ENCODE results near the gene IRF2BP2. TPM values are rescaled to one million over a fixed set of nuclear protein-coding genes. Genes with fewer than 3 reads are reported as not detected.

The IRF2BP2 gene
- total and polyA plus RNA-seq, 2 of the 13 experiments (the other 11 are each of a cell fraction or from before 2014, with no cell fraction given): 140 to 147 TPM

GRCh38 chr1:234605983-234606783, 3.8 kb downstream of the IRF2BP2 start (continued):
- TF ChIP-seq FUBP1 (CRISPR knock-in tag; IDR thresholded peaks at IDR 0.05; ENCODE audit: borderline replicate concordance) (no peak), U2AF1 (optimal IDR thresholded peaks at IDR 0.05; ENCODE audit: low read depth, low read length) (no peak), ZKSCAN8 (CRISPR knock-in tag; IDR thresholded peaks at IDR 0.05; ENCODE audit: borderline replicate concordance) (0 out of 2 replicates have a peak, but pooled peaks have one; percentile 44), SMAD9 (CRISPR knock-in tag; IDR thresholded peaks at IDR 0.05) (no peak), ZNF747 (CRISPR knock-in tag; IDR thresholded peaks at IDR 0.05; ENCODE audit: borderline replicate concordance) (0 out of 2 replicates have a peak, but pooled peaks have one; percentile 22), BORCS8-MEF2B (CRISPR knock-in tag; IDR thresholded peaks at IDR 0.05) (0 out of 2 replicates have a peak, but pooled peaks have one; percentile 19), IRF9 (CRISPR knock-in tag; IDR thresholded peaks at IDR 0.05; ENCODE audit: borderline replicate concordance) (0 out of 2 replicates have a peak, but pooled peaks have one; percentile 51), ZBTB44 (CRISPR knock-in tag; IDR thresholded peaks at IDR 0.05) (0 out of 2 replicates have a peak, but pooled peaks have one; percentile 18), MED1 (CRISPR knock-in tag; IDR thresholded peaks at IDR 0.05) (peak; percentile 88), HOXA5 (CRISPR knock-in tag; IDR thresholded peaks at IDR 0.05) (peak; percentile 82), RARA (CRISPR knock-in tag; IDR thresholded peaks at IDR 0.05) (peak; percentile 10; the same call in 1 of the 2 replicates), TEF (CRISPR knock-in tag; IDR thresholded peaks at IDR 0.05) (0 out of 2 replicates have a peak, but pooled peaks have one; percentile 22), ZNF546 (CRISPR knock-in tag; conservative IDR thresholded peaks at IDR 0.05) (no peak)
- TF ChIP-seq, protein P1, sequence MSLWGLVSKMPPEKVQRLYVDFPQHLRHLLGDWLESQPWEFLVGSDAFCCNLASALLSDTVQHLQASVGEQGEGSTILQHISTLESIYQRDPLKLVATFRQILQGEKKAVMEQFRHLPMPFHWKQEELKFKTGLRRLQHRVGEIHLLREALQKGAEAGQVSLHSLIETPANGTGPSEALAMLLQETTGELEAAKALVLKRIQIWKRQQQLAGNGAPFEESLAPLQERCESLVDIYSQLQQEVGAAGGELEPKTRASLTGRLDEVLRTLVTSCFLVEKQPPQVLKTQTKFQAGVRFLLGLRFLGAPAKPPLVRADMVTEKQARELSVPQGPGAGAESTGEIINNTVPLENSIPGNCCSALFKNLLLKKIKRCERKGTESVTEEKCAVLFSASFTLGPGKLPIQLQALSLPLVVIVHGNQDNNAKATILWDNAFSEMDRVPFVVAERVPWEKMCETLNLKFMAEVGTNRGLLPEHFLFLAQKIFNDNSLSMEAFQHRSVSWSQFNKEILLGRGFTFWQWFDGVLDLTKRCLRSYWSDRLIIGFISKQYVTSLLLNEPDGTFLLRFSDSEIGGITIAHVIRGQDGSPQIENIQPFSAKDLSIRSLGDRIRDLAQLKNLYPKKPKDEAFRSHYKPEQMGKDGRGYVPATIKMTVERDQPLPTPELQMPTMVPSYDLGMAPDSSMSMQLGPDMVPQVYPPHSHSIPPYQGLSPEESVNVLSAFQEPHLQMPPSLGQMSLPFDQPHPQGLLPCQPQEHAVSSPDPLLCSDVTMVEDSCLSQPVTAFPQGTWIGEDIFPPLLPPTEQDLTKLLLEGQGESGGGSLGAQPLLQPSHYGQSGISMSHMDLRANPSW (CRISPR knock-in tag; IDR thresholded peaks at IDR 0.05; ENCODE audit: borderline replicate concordance): 0 out of 2 replicates have a peak, but pooled peaks have one; percentile 20
- TF ChIP-seq, protein P2, sequence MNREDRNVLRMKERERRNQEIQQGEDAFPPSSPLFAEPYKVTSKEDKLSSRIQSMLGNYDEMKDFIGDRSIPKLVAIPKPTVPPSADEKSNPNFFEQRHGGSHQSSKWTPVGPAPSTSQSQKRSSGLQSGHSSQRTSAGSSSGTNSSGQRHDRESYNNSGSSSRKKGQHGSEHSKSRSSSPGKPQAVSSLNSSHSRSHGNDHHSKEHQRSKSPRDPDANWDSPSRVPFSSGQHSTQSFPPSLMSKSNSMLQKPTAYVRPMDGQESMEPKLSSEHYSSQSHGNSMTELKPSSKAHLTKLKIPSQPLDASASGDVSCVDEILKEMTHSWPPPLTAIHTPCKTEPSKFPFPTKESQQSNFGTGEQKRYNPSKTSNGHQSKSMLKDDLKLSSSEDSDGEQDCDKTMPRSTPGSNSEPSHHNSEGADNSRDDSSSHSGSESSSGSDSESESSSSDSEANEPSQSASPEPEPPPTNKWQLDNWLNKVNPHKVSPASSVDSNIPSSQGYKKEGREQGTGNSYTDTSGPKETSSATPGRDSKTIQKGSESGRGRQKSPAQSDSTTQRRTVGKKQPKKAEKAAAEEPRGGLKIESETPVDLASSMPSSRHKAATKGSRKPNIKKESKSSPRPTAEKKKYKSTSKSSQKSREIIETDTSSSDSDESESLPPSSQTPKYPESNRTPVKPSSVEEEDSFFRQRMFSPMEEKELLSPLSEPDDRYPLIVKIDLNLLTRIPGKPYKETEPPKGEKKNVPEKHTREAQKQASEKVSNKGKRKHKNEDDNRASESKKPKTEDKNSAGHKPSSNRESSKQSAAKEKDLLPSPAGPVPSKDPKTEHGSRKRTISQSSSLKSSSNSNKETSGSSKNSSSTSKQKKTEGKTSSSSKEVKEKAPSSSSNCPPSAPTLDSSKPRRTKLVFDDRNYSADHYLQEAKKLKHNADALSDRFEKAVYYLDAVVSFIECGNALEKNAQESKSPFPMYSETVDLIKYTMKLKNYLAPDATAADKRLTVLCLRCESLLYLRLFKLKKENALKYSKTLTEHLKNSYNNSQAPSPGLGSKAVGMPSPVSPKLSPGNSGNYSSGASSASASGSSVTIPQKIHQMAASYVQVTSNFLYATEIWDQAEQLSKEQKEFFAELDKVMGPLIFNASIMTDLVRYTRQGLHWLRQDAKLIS (CRISPR knock-in tag; IDR thresholded peaks at IDR 0.05): peak; percentile 99

Data from HepG2 (cell line).